Heart left ventricle (tissue), 16 donors: ENCODE results near the gene DZIP1. TPM values are rescaled to one million over a fixed set of nuclear protein-coding genes. Genes with fewer than 3 reads are reported as not detected.

Experiments used
- ATAC-seq, 4 donors: fragments of 200-7000 bp; cut with Tn5 transposase; one replicate each; pipeline ENCODE4 v1.9.1; 2020 to 2022; ENCODE audit warnings: moderate library complexity in 4 of 4, mild to moderate bottlenecking in 3 of 4, moderate number of reproducible peaks in 1 of 4
- DNase-seq, 5 donors: peaks; one replicate each; pipeline ENCODE4 v3.0.0-alpha.2; 2020
- H3K27ac ChIP-seq, 12 donors: fragments of 200-600 bp; sonication (generic) in 4 of 12; one replicate each; pipeline versions ENCODE4 v1.5.0 to v1.8.0; 2016 to 2022; ENCODE audit warnings: mild to moderate bottlenecking in 2 of 12
- H3K27me3 ChIP-seq, 9 donors: fragments of 200-600 bp; sonication (generic) in 2 of 9; one replicate each; pipeline versions ENCODE4 v1.5.1 to v1.8.0; 2016 to 2022; ENCODE audit warnings: mild to moderate bottlenecking in 3 of 9
- H3K36me3 ChIP-seq, 9 donors: fragments of 200-600 bp; sonication (generic) in 2 of 9; one replicate each; pipeline versions ENCODE4 v1.5.0 to v1.8.0; 2018 to 2022; ENCODE audit warnings: mild to moderate bottlenecking in 2 of 9
- H3K4me1 ChIP-seq, 12 donors: fragments of 200-600 bp; sonication (generic) in 4 of 12; one replicate each; pipeline versions ENCODE4 v1.5.0 to v1.8.0; 2016 to 2022; ENCODE audit warnings: mild to moderate bottlenecking in 3 of 12
- H3K4me3 ChIP-seq, 12 donors: fragments of 200-600 bp; sonication (generic) in 4 of 12; one replicate each; pipeline versions ENCODE4 v1.5.0 to v1.8.0; 2017 to 2022; ENCODE audit warnings: mild to moderate bottlenecking in 9 of 12, moderate library complexity in 4 of 12
- H3K9me3 ChIP-seq, 12 donors: fragments of 200-600 bp; sonication (generic) in 4 of 12; one replicate each; pipeline versions ENCODE4 v1.5.0 to v1.8.0; 2016 to 2022; ENCODE audit warnings: mild to moderate bottlenecking in 1 of 12
- POLR2A ChIP-seq, 2 donors: fragments of 450-650 bp; IDR thresholded peaks; one replicate each; pipeline ENCODE4 v1.6.1; 2017; ENCODE audit warnings: antibody characterized with exemption in 2 of 2, mild to moderate bottlenecking in 2 of 2, moderate library complexity in 2 of 2
- WGBS, 4 donors: extraction: QIAGEN DNeasy Blood & Tissue Kit in 2 of 4; methylation state at CpG; one replicate each; pipeline versions ENCODE4 v1.1.5 to v1.1.7; 2013 to 2018; 5-methylcytosine and 5-hydroxymethylcytosine counted together
- intact Hi-C, 10 donors: fragments of 100-400 bp; cut with DNase I; formaldehyde crosslinking; loops; one replicate each; pipeline versions ENCODE4 v1.11.1 to v1.14.2; 2022
- polyA plus RNA-seq, 2 donors: library from polyadenylated mRNA; stranded (reverse); fragments of 200-250 nt; gene quantifications; one replicate each; pipeline ENCODE4 v1.2.3, GENCODE V29; 2013
- total RNA-seq, 9 donors: library from RNA; depleted of rRNA in 2 of 9; stranded (reverse); fragments of >200 nt in 2 of 9; fragmentation: NEBNext Ultra II Directional in 3 of 9; extraction: Animal tissue kit (Norgen Biotek cat#: 25700) in 3 of 9; gene quantifications; one replicate each; pipeline versions ENCODE4 v1.1.0 to v1.2.4, GENCODE V29; 2016 to 2023
- TF ChIP-seq, protein P1 (sequence below), 12 donors: fragments of 200-600 bp; sonication (generic) in 4 of 12; IDR thresholded peaks; one replicate each; pipeline versions ENCODE4 v1.5.0 to v1.8.0; 2018 to 2022; ENCODE audit warnings: antibody characterized with exemption in 12 of 12, mild to moderate bottlenecking in 5 of 12
- donor health status: ischemic (EF 13 %, LVEDD 7.1; RV severe dilation, severe dysfunction).
- donor health status: healthy with polysubstance abuse.
- donor health status: DM: no; HTN: yes; CAD: no.
- donor health status: DM: no; HTN: no; CAD: no.
- donor health status: ischemic (EF 25% LVEDD 6.9; RV normal size, moderate dysfunction).
- donor health status: ischemic (EF 25% LVEDD 5.7; RV mildly dilated, moderate dysfunction).
- donor health status: healthy.
- donor health status: DM: yes; HTN: yes; CAD: no.
- donor health status: ischemic (EF 35%, LVEDD 5.7; RV mildly dilated, moderate dysfunction).
- donor health status: nonischemic (EF 11% LVEDD 7.7; RV severe dilation, severe dysfunction).
- donor health status: DM: yes; HTN: yes; CAD: no.
- donor health status: PGD.
- donor health status: ischemic (EF 29% LVEDD 5.4; RV normal size, mild dysfunction).
- donor health status: nonischemic (EF 23%, LVEDD 6.1; RV moderate dilation, normal function).

Gene DZIP1
- total and polyA plus RNA-seq, 11 donors = 1.9 to 6.9 (median 4.2) TPM

DNA sequence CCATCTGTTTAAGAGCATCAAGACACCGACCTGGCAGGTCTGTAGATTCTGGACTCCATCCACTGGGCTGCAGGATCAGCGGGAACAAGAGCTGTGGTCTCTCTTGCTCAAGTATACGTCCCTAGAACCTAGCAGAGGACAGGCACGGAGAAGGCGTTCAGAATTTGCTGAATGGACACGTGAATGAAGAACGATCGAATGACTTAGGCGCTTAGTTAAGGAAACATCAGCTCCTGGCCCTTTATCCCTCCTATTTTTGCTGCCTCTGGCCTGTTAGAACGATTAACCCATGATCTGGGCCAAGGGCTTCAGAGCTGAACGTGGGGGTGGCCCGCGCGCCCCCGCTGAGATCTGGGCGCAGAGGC lies 953 bp downstream of the DZIP1 start:
- intact Hi-C loops = no loop called here
- peak in 1 of 4 donors; percentile 4 for ATAC-seq
- DNase-seq = no peak
- 11 to 14% (median 13%) methylated on average over 13 to 16 of the region's 16 CpGs for WGBS, 4 donors
- peaks cover 0 to 31% (median 14%) of the 10 kb centered on the region in 12 donors for H3K4me1 ChIP-seq
- peaks cover 0 to 2% (median 0%) of the 10 kb centered on the region in 9 donors for H3K36me3 ChIP-seq
- peak overlapping the region; percentile 55 to 89 (median 66) for H3K4me3 ChIP-seq
- peak overlapping the region in 11 of 12 donors; percentile 42 to 85 (median 64) for H3K27ac ChIP-seq
- peaks cover 0 to 58% (median 13%) of the 10 kb centered on the region in 9 donors for H3K27me3 ChIP-seq
- no peaks in the 10 kb centered on the region for H3K9me3 ChIP-seq
- TF ChIP-seq, protein P1, sequence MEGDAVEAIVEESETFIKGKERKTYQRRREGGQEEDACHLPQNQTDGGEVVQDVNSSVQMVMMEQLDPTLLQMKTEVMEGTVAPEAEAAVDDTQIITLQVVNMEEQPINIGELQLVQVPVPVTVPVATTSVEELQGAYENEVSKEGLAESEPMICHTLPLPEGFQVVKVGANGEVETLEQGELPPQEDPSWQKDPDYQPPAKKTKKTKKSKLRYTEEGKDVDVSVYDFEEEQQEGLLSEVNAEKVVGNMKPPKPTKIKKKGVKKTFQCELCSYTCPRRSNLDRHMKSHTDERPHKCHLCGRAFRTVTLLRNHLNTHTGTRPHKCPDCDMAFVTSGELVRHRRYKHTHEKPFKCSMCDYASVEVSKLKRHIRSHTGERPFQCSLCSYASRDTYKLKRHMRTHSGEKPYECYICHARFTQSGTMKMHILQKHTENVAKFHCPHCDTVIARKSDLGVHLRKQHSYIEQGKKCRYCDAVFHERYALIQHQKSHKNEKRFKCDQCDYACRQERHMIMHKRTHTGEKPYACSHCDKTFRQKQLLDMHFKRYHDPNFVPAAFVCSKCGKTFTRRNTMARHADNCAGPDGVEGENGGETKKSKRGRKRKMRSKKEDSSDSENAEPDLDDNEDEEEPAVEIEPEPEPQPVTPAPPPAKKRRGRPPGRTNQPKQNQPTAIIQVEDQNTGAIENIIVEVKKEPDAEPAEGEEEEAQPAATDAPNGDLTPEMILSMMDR (IDR thresholded peaks at IDR 0.05) = no peak

DNA sequence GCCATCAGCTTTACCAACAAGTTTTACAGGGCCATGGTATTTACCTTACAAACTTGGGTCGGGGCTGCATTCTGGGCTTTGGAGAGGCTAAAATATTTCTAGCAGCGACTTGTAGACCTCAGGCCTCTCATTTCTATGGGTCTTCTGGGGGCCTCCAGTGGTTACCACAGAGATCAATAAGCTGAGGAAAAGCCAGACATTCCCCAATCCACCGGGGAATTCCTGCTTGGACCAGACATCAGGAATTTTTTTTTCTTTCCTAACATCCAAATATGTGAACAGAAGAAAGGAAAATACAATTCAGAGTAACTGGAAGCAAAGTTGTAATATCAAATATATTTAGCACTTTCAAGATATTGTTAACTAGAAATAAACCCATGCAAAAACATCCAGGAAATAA lies 1.5 kb downstream of the DZIP1 start:
- ATAC-seq (no peak), DNase-seq (no peak)
- H3K4me1 ChIP-seq = peaks cover 0 to 31% (median 14%) of the 10 kb centered on the region in 12 donors
- H3K27me3 ChIP-seq = peaks cover 0 to 58% (median 13%) of the 10 kb centered on the region in 9 donors
- intact Hi-C loops = no loop called here
- H3K9me3 ChIP-seq = no peaks in the 10 kb centered on the region
- WGBS, 4 donors = 74 to 85% (median 77%) methylated on average over 3 of the region's 3 CpGs
- H3K4me3 ChIP-seq = peak overlapping the region in 7 of 12 donors; percentile 60 to 89 (median 69)
- H3K27ac ChIP-seq = peak overlapping the region in 2 of 12 donors; percentile 75 to 85
- peaks cover 0 to 6% (median 0%) of the 10 kb centered on the region in 9 donors for H3K36me3 ChIP-seq
- TF ChIP-seq POLR2A (IDR thresholded peaks at IDR 0.05) = no peak
- TF ChIP-seq, protein P1 (IDR thresholded peaks at IDR 0.05) = no peak

DNA sequence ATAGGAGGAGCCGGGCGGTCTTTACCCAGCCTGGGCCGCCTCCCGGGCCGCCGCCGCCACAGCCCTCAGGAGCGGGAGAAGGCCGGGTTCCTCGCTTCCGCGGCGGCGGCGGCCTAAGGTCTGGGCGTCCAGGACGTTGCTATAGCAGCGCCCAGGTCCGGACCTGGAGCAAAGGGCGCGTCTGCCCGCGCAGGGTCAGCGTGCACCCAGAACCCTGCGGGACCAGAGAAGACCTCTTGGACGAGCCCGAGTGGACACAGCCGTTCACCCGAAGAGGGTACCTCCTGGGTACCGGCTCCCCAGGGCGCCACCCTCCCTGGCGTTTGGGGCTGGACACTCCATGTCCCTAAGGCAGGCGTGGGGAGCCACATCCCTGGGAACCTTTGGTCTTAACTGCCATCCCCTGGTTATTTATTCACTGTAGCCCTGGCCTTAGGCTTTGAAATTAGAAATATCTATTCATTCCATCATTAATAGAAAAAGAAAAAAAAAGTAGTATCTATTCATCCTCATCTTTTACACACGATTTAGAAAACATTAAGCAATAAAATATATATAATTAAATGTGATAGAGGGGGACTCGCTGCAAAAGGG lies 2.4 kb downstream of the DZIP1 start:
- H3K4me3 ChIP-seq = peak overlapping the region in 11 of 12 donors; percentile 33 to 62 (median 48)
- H3K9me3 ChIP-seq = no peaks in the 10 kb centered on the region
- peaks cover 0 to 31% (median 14%) of the 10 kb centered on the region in 12 donors for H3K4me1 ChIP-seq
- DNase-seq (peak; percentile 30 to 72 (median 43)), ATAC-seq (peak; percentile 41 to 77 (median 72))
- H3K27ac ChIP-seq = peak overlapping the region in 1 of 12 donors; percentile 49
- WGBS, 4 donors = 10 to 18% (median 13%) methylated on average over 13 to 35 of the region's 35 CpGs
- H3K36me3 ChIP-seq = peaks cover 0 to 7% (median 0%) of the 10 kb centered on the region in 9 donors
- intact Hi-C loops = no loop called here
- TF ChIP-seq, protein P1 (IDR thresholded peaks at IDR 0.05) = no peak
- TF ChIP-seq POLR2A (IDR thresholded peaks at IDR 0.05) = no peak
- H3K27me3 ChIP-seq = peaks cover 0 to 58% (median 13%) of the 10 kb centered on the region in 9 donors

DNA sequence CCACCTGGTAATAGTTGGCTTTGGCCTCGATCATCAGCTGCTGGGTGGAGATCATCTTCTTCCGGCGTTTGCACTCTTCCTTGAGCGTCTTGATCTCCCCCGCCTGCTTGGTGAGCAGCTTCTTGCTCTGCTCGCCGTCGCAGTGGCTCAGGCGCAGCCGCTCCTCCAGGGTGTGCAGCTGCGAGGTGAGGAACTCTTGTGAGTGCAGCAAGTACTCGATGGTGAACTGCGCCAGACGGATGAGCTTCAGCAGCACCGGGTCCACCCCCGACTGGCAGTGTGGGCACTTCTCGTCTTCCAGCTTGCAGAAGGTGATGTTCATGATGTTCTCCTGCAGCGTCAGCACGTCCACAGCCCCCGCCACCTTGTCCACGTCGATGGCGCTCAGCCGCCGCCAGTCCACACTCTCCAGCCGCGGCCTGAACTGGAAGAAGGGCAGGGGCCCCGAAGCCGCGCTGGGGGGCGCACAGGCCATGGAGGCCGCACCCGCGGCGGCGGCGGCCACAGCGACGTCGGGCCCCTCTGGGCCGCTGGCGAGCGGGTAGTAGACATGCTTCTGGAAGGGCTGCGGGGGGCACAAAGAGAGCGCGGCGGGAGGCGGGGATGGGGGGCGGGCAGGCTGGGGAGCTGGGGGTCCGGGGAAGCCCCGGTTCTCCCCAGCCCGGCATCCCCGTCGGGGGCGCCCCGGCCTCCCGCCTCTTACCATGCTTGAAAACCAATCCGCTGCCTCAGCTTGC lies 3.0 kb downstream of the DZIP1 start:
- peak in 2 of 5 donors; percentile 34 to 36 for DNase-seq
- TF ChIP-seq, protein P1 (IDR thresholded peaks at IDR 0.05) = no peak
- TF ChIP-seq POLR2A (IDR thresholded peaks at IDR 0.05) = no peak
- H3K27me3 ChIP-seq = peaks cover 0 to 58% (median 13%) of the 10 kb centered on the region in 9 donors
- 28 to 65% (median 30%) methylated on average over 22 to 58 of the region's 58 CpGs for WGBS, 4 donors
- H3K4me3 ChIP-seq = peak overlapping the region in 11 of 12 donors; percentile 33 to 62 (median 48)
- intact Hi-C loops = no loop called here
- H3K27ac ChIP-seq = peak overlapping the region in 1 of 12 donors; percentile 49
- H3K9me3 ChIP-seq = no peaks in the 10 kb centered on the region
- peaks cover 0 to 13% (median 0%) of the 10 kb centered on the region in 9 donors for H3K36me3 ChIP-seq
- peak in 1 of 4 donors; percentile 16 for ATAC-seq
- peaks cover 0 to 31% (median 14%) of the 10 kb centered on the region in 12 donors for H3K4me1 ChIP-seq
